ENCODE measurements around the gene UBIAD1.

Gene UBIAD1

GRCh38 chr1:11272832-11273594, at the start of gene UBIAD1:
Gene UBIAD1 (plus strand): TSS chr1:11273198. CDS start chr1:11273532, 334 bp downstream.
- Histone ChIP-seq H3K4me1 (ENCODE audit: control insufficient read depth, insufficient read depth, low read length, unreplicated experiment) (peaks cover 8% of the 10 kb centered on the region), H3K79me2 (ENCODE audit: control insufficient read depth, insufficient read depth, low read length, unreplicated experiment) (peaks cover 16% of the 10 kb centered on the region), H3K27ac (ENCODE audit: low read depth, low read length) (peak within 1 kb of the TSS; percentile 58), H2AFZ (ENCODE audit: low read length, unreplicated experiment) (peak within 1 kb of the TSS; percentile 98), H3K4me3 (ENCODE audit: low read depth, low read length) (peak within 1 kb of the TSS; percentile 99), H3K36me3 (ENCODE audit: insufficient read depth, low read length) (no peaks in the 10 kb centered on the region; the same call in 1 of the 2 replicates), H3K27me3 (ENCODE audit: insufficient read depth, low read length) (no peaks in the 10 kb centered on the region)

GRCh38 chr1:11227106-11228077, 45.6 kb upstream of the UBIAD1 start:
- no peaks in the 10 kb centered on the region for H3K27me3 ChIP-seq (ENCODE audit: insufficient read depth, low read length)
- no peak overlapping the region for H3K4me3 ChIP-seq (ENCODE audit: low read depth, low read length)
- peaks cover 24% of the 10 kb centered on the region for H3K36me3 ChIP-seq (ENCODE audit: insufficient read depth, low read length)
- no peaks in the 10 kb centered on the region for H3K79me2 ChIP-seq (ENCODE audit: control insufficient read depth, insufficient read depth, low read length, unreplicated experiment)
- no peak overlapping the region for H2AFZ ChIP-seq (ENCODE audit: low read length, unreplicated experiment)
- H3K4me1 ChIP-seq (ENCODE audit: control insufficient read depth, insufficient read depth, low read length, unreplicated experiment): no peaks in the 10 kb centered on the region
- H3K27ac ChIP-seq (ENCODE audit: low read depth, low read length): no peak overlapping the region

GRCh38 chr1:11229203-11229602, 43.8 kb upstream of the UBIAD1 start:
- no peaks in the 10 kb centered on the region for H3K79me2 ChIP-seq (ENCODE audit: control insufficient read depth, insufficient read depth, low read length, unreplicated experiment)
- peaks cover 31% of the 10 kb centered on the region for H3K36me3 ChIP-seq (ENCODE audit: insufficient read depth, low read length)
- H3K4me3 ChIP-seq (ENCODE audit: low read depth, low read length): no peak overlapping the region
- H3K27me3 ChIP-seq (ENCODE audit: insufficient read depth, low read length): no peaks in the 10 kb centered on the region
- H2AFZ ChIP-seq (ENCODE audit: low read length, unreplicated experiment): no peak overlapping the region
- H3K4me1 ChIP-seq (ENCODE audit: control insufficient read depth, insufficient read depth, low read length, unreplicated experiment): no peaks in the 10 kb centered on the region
- H3K27ac ChIP-seq (ENCODE audit: low read depth, low read length): no peak overlapping the region

GRCh38 chr1:11233208-11233607, 39.8 kb upstream of the UBIAD1 start:
- Histone ChIP-seq H3K4me1 (ENCODE audit: control insufficient read depth, insufficient read depth, low read length, unreplicated experiment) (peaks cover 5% of the 10 kb centered on the region), H3K36me3 (ENCODE audit: insufficient read depth, low read length) (peaks cover 31% of the 10 kb centered on the region), H3K4me3 (ENCODE audit: low read depth, low read length) (no peak overlapping the region), H3K27ac (ENCODE audit: low read depth, low read length) (no peak overlapping the region), H3K79me2 (ENCODE audit: control insufficient read depth, insufficient read depth, low read length, unreplicated experiment) (no peaks in the 10 kb centered on the region), H3K27me3 (ENCODE audit: insufficient read depth, low read length) (no peaks in the 10 kb centered on the region), H2AFZ (ENCODE audit: low read length, unreplicated experiment) (no peak overlapping the region)

- Histone ChIP-seq H2AFZ (ENCODE audit: low read length, unreplicated experiment) (no peak overlapping the region), H3K4me3 (ENCODE audit: low read depth, low read length) (no peak overlapping the region), H3K79me2 (ENCODE audit: control insufficient read depth, insufficient read depth, low read length, unreplicated experiment) (no peaks in the 10 kb centered on the region), H3K36me3 (ENCODE audit: insufficient read depth, low read length) (peaks cover 34% of the 10 kb centered on the region), H3K27ac (ENCODE audit: low read depth, low read length) (no peak overlapping the region), H3K27me3 (ENCODE audit: insufficient read depth, low read length) (no peaks in the 10 kb centered on the region), H3K4me1 (ENCODE audit: control insufficient read depth, insufficient read depth, low read length, unreplicated experiment) (peaks cover 5% of the 10 kb centered on the region)
Measured at GRCh38 chr1:11237356-11237755, 35.6 kb upstream of the UBIAD1 start.

- Histone ChIP-seq H2AFZ (ENCODE audit: low read length, unreplicated experiment) (no peak overlapping the region), H3K27ac (ENCODE audit: low read depth, low read length) (no peak overlapping the region), H3K27me3 (ENCODE audit: insufficient read depth, low read length) (no peaks in the 10 kb centered on the region), H3K79me2 (ENCODE audit: control insufficient read depth, insufficient read depth, low read length, unreplicated experiment) (no peaks in the 10 kb centered on the region), H3K4me3 (ENCODE audit: low read depth, low read length) (no peak overlapping the region), H3K36me3 (ENCODE audit: insufficient read depth, low read length) (peaks cover 33% of the 10 kb centered on the region), H3K4me1 (ENCODE audit: control insufficient read depth, insufficient read depth, low read length, unreplicated experiment) (peaks cover 5% of the 10 kb centered on the region)
Measured at GRCh38 chr1:11238311-11238710, 34.7 kb upstream of the UBIAD1 start.

GRCh38 chr1:11245248-11245647, 27.8 kb upstream of the UBIAD1 start:
- H3K79me2 ChIP-seq (ENCODE audit: control insufficient read depth, insufficient read depth, low read length, unreplicated experiment): no peaks in the 10 kb centered on the region
- H2AFZ ChIP-seq (ENCODE audit: low read length, unreplicated experiment): no peak overlapping the region
- no peak overlapping the region for H3K27ac ChIP-seq (ENCODE audit: low read depth, low read length)
- peaks cover 29% of the 10 kb centered on the region for H3K36me3 ChIP-seq (ENCODE audit: insufficient read depth, low read length)
- no peak overlapping the region for H3K4me3 ChIP-seq (ENCODE audit: low read depth, low read length)
- no peaks in the 10 kb centered on the region for H3K4me1 ChIP-seq (ENCODE audit: control insufficient read depth, insufficient read depth, low read length, unreplicated experiment)
- H3K27me3 ChIP-seq (ENCODE audit: insufficient read depth, low read length): no peaks in the 10 kb centered on the region

- H3K4me1 ChIP-seq (ENCODE audit: control insufficient read depth, insufficient read depth, low read length, unreplicated experiment): no peaks in the 10 kb centered on the region
- no peak overlapping the region for H3K4me3 ChIP-seq (ENCODE audit: low read depth, low read length)
- H3K79me2 ChIP-seq (ENCODE audit: control insufficient read depth, insufficient read depth, low read length, unreplicated experiment): no peaks in the 10 kb centered on the region
- H3K36me3 ChIP-seq (ENCODE audit: insufficient read depth, low read length): peaks cover 25% of the 10 kb centered on the region; the same call in 1 of the 2 replicates
- no peaks in the 10 kb centered on the region for H3K27me3 ChIP-seq (ENCODE audit: insufficient read depth, low read length)
- no peak overlapping the region for H2AFZ ChIP-seq (ENCODE audit: low read length, unreplicated experiment)
- no peak overlapping the region for H3K27ac ChIP-seq (ENCODE audit: low read depth, low read length)
Measured at GRCh38 chr1:11245904-11246719, 26.9 kb upstream of the UBIAD1 start.

- Histone ChIP-seq H3K36me3 (ENCODE audit: insufficient read depth, low read length) (peaks cover 24% of the 10 kb centered on the region; the same call in 1 of the 2 replicates), H3K27me3 (ENCODE audit: insufficient read depth, low read length) (no peaks in the 10 kb centered on the region), H3K27ac (ENCODE audit: low read depth, low read length) (no peak overlapping the region), H3K4me1 (ENCODE audit: control insufficient read depth, insufficient read depth, low read length, unreplicated experiment) (no peaks in the 10 kb centered on the region), H3K4me3 (ENCODE audit: low read depth, low read length) (no peak overlapping the region), H3K79me2 (ENCODE audit: control insufficient read depth, insufficient read depth, low read length, unreplicated experiment) (no peaks in the 10 kb centered on the region), H2AFZ (ENCODE audit: low read length, unreplicated experiment) (no peak overlapping the region)
Measured at GRCh38 chr1:11248169-11248568, 24.8 kb upstream of the UBIAD1 start.

- Histone ChIP-seq H3K79me2 (ENCODE audit: control insufficient read depth, insufficient read depth, low read length, unreplicated experiment) (no peaks in the 10 kb centered on the region), H3K4me3 (ENCODE audit: low read depth, low read length) (no peak overlapping the region), H3K36me3 (ENCODE audit: insufficient read depth, low read length) (peaks cover 15% of the 10 kb centered on the region; the same call in 1 of the 2 replicates), H2AFZ (ENCODE audit: low read length, unreplicated experiment) (no peak overlapping the region), H3K27me3 (ENCODE audit: insufficient read depth, low read length) (no peaks in the 10 kb centered on the region), H3K4me1 (ENCODE audit: control insufficient read depth, insufficient read depth, low read length, unreplicated experiment) (no peaks in the 10 kb centered on the region), H3K27ac (ENCODE audit: low read depth, low read length) (no peak overlapping the region)
Measured at GRCh38 chr1:11252538-11252937, 20.5 kb upstream of the UBIAD1 start.

All from ACC112 (cell line).